ENCODE results near the gene NPRL2.

The NPRL2 gene

DNA sequence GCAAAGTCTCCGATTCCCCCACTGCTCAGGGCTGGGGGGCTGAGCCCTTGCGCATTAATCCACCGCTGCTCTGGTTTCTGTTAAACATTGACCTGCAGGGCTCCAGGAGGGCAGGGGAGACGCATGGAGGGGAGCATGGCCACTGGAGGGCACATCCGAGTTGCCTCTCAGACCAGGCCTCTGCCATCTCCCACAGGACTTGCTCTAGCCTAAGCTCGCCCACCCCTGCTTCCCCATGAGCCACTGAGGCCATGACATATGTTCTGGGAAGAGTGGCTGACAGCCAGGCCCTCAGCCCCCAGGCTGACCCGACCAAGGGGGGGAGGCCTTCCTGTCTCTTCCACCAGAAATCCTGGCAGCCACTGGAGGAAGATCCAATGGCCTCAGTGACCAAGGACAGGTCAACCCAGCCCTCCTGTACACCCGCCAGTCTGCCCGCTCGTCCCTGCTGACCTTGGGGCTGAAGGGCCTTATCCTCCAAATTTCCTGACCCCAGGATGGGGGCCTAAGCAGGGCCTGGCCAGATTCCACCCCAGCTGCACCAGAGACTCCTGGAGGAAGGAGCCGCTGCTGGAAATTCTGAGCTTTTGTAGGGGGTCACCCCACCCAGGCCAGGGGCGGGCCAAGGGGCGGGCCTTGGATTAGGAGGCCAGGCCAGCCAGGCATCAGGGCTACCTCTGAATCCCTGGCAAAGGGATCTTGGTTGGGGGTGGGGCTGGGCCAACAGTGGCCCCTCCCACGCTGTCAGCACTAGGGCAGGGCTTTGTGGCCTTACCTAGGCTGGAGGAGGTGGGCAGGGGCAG, 47.4 kb downstream of the NPRL2 start, which contains the start of gene HYAL1:
TSS of gene HYAL1 (minus strand) at position 562 of the 803 bp plus-strand sequence. CDS start 618 bp downstream, outside the sequence.
- FAIRE-seq, result no peak

GRCh38 chr3:50302095-50303012, 48.2 kb downstream of the NPRL2 start:
- FAIRE-seq, result no peak

GRCh38 chr3:50300681-50301254, 49.8 kb downstream of the NPRL2 start:
- FAIRE-seq, result no peak

GRCh38 chr3:50299929-50300680, 50.5 kb downstream of the NPRL2 start:
- no peak for FAIRE-seq

- FAIRE-seq, result no peak
Observed at GRCh38 chr3:50299638-50299928, 51.0 kb downstream of the NPRL2 start.

DNA sequence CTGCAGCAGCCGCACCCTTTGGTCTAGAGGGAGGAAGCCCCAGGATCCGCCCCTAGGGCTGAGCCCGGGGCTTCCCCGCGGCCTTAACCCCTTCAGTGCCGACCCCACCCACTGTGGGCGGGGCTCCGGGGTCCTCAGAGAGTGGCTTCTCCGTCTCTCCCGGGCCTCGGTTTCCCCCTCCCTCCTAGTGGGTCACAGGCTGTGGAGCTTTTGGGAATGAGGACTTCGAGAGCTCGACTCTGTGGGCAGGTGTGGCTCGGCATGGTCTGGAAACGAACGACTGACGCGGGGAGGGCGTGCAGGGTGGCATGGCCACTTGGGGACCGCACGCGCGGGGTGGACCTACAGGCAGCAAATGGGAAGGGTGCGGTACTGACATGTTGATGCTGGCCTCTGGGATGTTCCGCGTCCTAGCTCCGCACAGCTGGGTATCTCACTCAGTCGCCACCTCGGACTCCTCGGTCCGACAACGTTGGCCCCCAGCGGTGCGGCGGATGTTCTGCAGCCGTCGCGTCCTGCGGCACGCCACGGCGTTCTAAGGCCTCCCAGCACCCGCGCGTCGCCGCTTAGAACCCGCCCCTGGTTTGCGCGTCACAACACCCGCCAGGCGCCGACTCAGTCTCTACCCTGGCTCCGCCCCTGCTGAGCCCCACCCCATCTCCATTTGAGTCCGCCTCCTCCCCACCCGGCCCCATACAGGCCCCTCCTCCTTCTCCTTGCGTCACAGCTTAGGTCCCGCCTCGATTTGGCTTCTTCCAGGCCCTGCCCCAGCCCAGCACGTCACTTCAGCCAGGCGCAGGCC, 51.5 kb downstream of the NPRL2 start, which contains the start of the genes HYAL3 and NAA80:
TSS of gene HYAL3 (minus strand) at position 570 of the 802 bp plus-strand sequence. CDS start 3,803 bp downstream, outside the sequence.
TSS of gene NAA80 (minus strand) at position 570 of the 802 bp plus-strand sequence. CDS start 1,942 bp downstream, outside the sequence.
- peak; percentile 95 for FAIRE-seq

DNA sequence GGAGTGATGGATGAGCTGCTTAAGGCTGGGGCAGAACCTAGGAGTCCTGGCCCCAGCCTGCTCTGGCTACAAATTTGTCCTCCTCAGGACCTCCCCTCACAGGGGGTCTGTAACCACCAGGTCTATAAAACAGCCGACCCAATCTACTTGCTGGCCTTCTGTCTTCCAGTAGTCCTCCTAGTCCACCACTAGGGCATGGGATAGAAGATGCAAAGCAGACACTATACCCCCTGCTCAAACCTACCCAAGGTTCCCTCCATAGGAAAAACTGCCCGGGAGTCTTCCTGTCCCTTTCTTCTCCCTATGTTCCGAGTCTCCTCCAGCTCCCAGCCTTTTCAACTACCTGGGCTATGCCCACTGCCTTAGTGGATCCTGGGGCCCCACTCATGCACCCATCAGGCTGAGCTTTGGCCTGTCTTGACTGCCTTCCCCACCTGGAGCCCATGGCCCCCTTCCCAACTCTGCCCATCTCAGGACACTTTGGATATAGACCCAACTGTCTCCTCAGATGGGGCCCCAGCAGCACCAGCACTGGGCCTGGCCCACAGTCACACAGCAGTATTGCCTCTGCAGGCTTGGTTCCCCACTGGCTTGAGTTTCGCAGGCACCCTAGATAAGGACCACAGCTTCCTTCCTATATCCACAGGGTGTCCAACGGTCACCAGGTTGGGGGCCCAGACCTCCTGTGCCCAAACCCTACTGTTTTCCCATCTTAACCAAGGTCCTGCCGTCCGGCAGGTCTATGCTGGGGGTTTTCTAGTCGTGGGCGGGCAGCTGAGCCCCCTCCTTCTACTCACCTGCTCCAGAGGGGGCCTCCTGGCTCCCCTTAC, 52.5 kb downstream of the NPRL2 start:
- no peak for FAIRE-seq

DNA sequence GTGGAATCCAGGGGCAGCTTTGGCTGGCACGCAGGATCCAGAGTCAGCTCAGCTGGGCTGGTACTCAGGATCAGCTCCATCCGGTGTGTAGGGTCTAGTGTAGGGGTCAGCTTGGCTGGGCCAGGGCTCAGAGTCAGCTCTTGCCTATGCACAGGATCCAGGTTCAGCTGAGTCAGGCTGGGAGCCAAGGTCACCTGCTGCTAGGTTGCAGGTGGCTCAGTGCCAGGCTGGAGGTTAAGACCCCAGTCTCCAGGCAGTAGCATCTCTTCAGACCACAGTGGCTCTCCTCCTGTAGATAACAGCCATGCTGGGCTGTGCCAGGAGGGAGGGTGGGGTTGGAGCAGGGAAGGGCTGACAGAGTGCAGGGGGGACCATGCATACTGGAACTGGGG, 53.2 kb downstream of the NPRL2 start:
- FAIRE-seq, result no peak
